BJ (cell line): ENCODE data around the gene ZNF563. TPM values are rescaled to one million over a fixed set of nuclear protein-coding genes. Genes with fewer than 3 reads are reported as not detected.
"Not testable (repeated sequence)": the region's sequence is repeated elsewhere in the genome, so short reads cannot be mapped to it uniquely, and the experiment has no call there.

Experiments
- CTCF ChIA-PET: fragments of 350-600 bp; formaldehyde crosslinking; extraction: SDS; loops from one replicate; lab custom pipeline; 2021; ENCODE audit warnings: antibody characterized with exemption, inconsistent platforms; lab: Yijun Ruan, JAX
- POLR2A ChIA-PET: fragments of 300-600 bp; sonication (Branson Sonifier 250); formaldehyde crosslinking; extraction: SDS; loops from one replicate; lab custom pipeline; 2021; ENCODE audit warnings: antibody characterized with exemption; lab: Charles Lee
- DNase-seq: peaks from one replicate; pipeline ENCODE4 v3.0.0-alpha.2; 2011; ENCODE audit warnings: low read depth
- H3K27me3 ChIP-seq: 2 replicates; pipeline ENCODE4 v1.6.0; 2011; ENCODE audit warnings: low read length; ENCODE audit not compliant: control insufficient read depth, insufficient read depth
- H3K36me3 ChIP-seq: 2 replicates; pipeline ENCODE4 v1.5.1; 2011; ENCODE audit warnings: low read length; ENCODE audit not compliant: control insufficient read depth, insufficient read depth
- H3K4me3 ChIP-seq: 2 replicates; pipeline ENCODE4 v1.5.1; 2011; ENCODE audit warnings: low read depth, mild to moderate bottlenecking, control low read depth, low read length
- CTCF ChIP-seq: IDR thresholded peaks from 2 replicates; pipeline ENCODE4 v1.5.1; 2011; ENCODE audit warnings: low read depth, mild to moderate bottlenecking, control low read depth, inconsistent platforms, low read length, moderate library complexity; ENCODE audit not compliant: insufficient read depth
- polyA plus RNA-seq: library from polyadenylated mRNA; depleted of rRNA; stranded (reverse); fragments of >200 nt; gene quantifications from 2 replicates; pipeline ENCODE4 v1.2.3, GENCODE V29; 2011

ZNF563 gene
- polyA plus RNA-seq, 1 experiment = 1.4 TPM

- H3K27me3 ChIP-seq = no peaks in the 10 kb centered on the region
- DNase-seq = peak; percentile 84
- H3K4me3 ChIP-seq = peak within 1 kb of the TSS; percentile 74
- ChIA-PET CTCF (interaction anchor here (0.6 to 2.9 kb wide), 10 partner anchors 11 to 305 kb away, joined by 3 to 8 read pairs (median 3); partner anchors contain the start of genes ZNF136, ZNF443 and ZNF563), POLR2A (interaction anchor here (0.6 kb wide), 1 partner anchor 33 kb away, joined by 3 read pairs; no protein-coding TSS in a partner anchor)
- peak; percentile 84 for TF ChIP-seq CTCF
- no peaks in the 10 kb centered on the region for H3K36me3 ChIP-seq
Measured at GRCh38 chr19:12365236-12366162, 32.1 kb upstream of the ZNF563 start, which contains the start of gene ZNF442. ZNF442 (minus strand) TSS chr19:12365683; CDS start chr19:12363631, 2,052 bp downstream.

- no peaks in the 10 kb centered on the region for H3K27me3 ChIP-seq
- no peak for TF ChIP-seq CTCF
- DNase-seq = no peak
- no peaks in the 10 kb centered on the region for H3K36me3 ChIP-seq
- ChIA-PET CTCF (interaction anchor here (0.6 to 2.9 kb wide), 6 partner anchors 10 to 305 kb away, joined by 3 to 8 read pairs (median 4); partner anchors contain the start of gene ZNF563), POLR2A (no interaction called here)
- H3K4me3 ChIP-seq = peak overlapping the region; percentile 74
Measured at GRCh38 chr19:12364391-12365235, 31.2 kb upstream of the ZNF563 start.

GRCh38 chr19:12362236-12362635 is 28.8 kb upstream of the ZNF563 start:
- H3K4me3 ChIP-seq, POLR2A ChIA-PET, H3K27me3 ChIP-seq, H3K36me3 ChIP-seq, CTCF ChIA-PET, DNase-seq: not testable (repeated sequence)

- ChIA-PET CTCF (interaction anchor here (1.5 kb wide), 1 partner anchor 12 kb away, joined by 3 read pairs; the partner anchor contains the start of gene ZNF442), POLR2A (no interaction called here)
- Histone ChIP-seq H3K4me3 (no peak overlapping the region), H3K27me3 (no peaks in the 10 kb centered on the region), H3K36me3 (0 out of 2 replicates have a peak, but pooled peaks cover 1% of the 10 kb centered on the region)
- no peak for DNase-seq
- no peak for TF ChIP-seq CTCF
Measured at GRCh38 chr19:12353375-12353774, 19.9 kb upstream of the ZNF563 start.

- Histone ChIP-seq H3K27me3 (no peaks in the 10 kb centered on the region), H3K36me3 (0 out of 2 replicates have a peak, but pooled peaks cover 1% of the 10 kb centered on the region), H3K4me3 (no peak overlapping the region)
- no peak for TF ChIP-seq CTCF
- POLR2A ChIA-PET = no interaction called here
- DNase-seq = no peak
- CTCF ChIA-PET = no interaction called here
Measured at GRCh38 chr19:12350890-12351197, 17.4 kb upstream of the ZNF563 start.
